ENCODE data around the gene GHR.
"Not testable (repeated sequence)": the region's sequence is repeated elsewhere in the genome, so short reads cannot be mapped to it uniquely, and the experiment has no call there.

The GHR gene

DNA sequence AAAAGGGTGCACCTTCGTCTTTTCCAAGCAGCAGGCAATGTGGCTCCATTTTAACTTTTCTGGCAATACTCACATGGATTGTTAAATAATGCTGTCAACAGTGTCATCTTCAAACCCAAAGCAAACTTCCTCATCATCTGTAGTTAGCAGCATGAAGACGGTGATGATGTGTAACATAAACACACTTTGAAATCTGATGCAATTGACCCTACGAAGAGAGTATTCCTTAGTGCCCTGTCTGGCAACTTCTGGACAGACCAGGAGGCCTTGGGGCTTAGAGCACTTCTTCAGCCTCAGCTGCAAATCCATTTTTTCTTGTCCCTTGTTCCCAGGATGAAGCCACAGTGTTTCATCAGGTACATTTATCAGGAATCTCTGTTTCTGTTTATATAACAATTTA lies 149.1 kb downstream of the GHR start:
- no peak for DNase-seq

- DNase-seq: no peak
Measured at GRCh38 chr5:42573386-42573785, 150.1 kb downstream of the GHR start.

GRCh38 chr5:42575914-42576313 lies 152.7 kb downstream of the GHR start:
- not testable (repeated sequence) for DNase-seq

DNA sequence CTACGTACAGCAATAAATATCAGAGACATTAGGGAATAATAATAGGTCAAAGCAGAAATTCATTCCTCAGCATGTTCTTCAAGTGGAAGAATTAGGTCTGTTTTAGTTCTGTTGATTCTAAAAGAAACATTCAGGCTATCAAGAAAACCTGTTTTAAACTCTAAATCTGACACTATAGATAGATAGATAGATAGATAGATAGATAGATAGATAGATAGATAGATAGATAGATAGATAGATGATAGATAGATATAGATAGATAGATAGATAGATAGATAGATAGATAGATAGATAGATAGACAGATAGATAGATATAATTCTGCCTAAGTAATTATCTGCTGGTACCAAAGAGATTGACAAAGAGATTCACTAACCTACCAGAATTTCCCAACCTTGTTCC lies 155.7 kb downstream of the GHR start:
- not testable (repeated sequence) for DNase-seq

- DNase-seq: no peak
Measured at GRCh38 chr5:42579320-42579719, 156.1 kb downstream of the GHR start.

DNA sequence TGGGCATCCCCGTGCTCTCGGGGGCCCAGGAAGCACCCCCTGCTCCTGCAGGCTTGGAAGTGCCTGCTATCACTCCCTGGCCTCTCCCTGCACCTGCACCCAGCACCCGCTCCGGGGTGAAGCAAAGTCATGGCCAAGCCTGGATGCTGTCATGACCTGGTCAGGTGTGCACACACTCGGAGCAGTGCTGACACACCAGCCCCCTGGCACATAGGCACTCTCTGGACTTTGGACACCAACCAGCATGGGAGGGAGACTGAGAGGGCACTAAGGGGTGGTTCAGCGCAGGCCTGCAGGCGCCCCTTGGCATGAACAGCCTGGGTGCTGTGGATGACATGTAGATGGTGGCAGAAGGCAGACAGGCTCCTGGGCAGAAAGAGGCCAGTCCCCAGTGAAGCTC lies 158.6 kb downstream of the GHR start:
- no peak for DNase-seq

GRCh38 chr5:42582723-42583122 lies 159.5 kb downstream of the GHR start:
- no peak for DNase-seq

GRCh38 chr5:42583322-42583721 lies 160.1 kb downstream of the GHR start:
- DNase-seq: peak; percentile 46

DNA sequence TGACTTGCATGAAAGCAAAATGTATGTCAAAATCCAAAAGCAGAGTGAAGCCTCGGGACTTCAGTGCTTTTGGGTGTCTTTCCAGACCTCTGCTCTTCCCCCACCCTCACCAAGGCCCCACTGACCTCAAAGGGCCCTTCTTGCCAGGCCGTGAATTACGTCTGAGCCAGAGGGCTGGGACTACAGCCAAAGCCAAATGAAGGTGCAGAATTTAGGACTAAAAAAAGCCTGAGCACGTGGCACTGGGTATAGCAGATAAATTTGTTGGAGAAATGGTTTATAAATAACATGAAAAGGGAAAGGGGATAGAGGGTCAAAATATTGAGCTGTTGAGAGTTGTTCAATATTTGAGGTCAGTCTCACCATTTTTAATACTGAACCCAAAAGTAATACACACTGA lies 163.4 kb downstream of the GHR start:
- DNase-seq: no peak

DNA sequence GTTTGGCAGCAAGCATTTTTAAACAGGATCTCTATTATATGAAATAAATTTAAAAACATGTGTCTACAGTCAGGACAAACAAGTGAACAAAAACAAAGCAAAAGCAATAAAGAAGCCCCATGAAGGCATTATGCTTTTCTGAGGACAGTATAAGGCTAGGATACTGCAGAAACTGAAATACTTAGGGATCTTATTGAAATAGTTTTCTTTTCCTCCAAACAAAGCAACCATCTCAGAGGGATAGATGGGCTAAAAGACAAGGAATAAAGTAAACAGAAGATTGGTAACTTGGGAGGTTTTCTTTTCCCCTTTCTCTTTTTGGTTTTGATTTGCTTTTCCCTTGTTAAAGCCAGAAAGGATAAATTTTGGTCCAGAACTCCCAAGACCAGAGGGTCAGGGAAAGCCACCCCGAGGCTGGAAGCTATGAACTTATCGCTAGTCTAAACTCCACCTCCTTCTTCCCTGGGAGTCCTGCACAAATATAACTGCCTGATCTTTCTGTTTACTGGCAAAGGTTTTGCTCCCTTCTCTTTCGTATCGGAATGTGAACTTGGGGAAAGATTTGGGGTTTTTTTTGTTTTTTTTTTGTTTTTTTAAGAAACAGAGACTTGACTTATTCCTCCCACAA lies 164.0 kb downstream of the GHR start:
- DNase-seq: no peak

GRCh38 chr5:42590566-42590965 lies 167.3 kb downstream of the GHR start:
- DNase-seq: no peak

GRCh38 chr5:42591015-42591414 lies 167.8 kb downstream of the GHR start:
- DNase-seq: no peak

DNA sequence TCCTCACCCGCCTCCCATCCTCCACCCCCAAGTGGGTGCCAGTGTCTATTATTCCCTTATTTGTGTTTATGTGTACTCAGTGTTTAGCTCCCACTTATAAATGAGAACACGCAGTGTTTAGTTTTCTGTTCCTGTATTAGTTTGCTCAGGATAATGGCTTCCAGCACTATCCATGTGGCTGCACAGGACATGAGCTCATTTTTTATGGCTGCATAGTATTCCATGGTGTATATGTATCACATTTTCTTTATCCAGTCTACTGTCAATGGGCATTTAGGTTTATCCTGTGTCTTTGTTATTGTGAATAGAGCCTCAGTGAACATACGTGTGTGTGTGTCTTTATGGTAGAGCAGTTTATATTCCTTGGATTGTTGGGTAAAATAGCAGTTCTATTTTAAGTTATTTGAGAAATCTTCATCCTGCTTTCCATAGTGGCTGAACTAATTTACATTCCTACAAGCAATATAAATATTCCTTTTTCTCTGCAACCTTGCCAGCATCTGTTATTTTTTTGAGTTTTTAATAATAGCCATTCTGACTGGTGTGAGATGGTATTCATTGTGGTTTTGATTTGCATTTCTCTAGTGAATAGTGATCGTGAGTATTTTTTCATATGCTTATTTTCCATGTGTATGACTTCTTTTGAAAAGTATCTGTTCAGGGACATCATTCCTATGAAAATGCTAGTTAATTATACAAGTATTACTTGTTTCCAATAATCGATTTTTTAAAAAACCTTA lies 169.3 kb downstream of the GHR start:
- no peak for DNase-seq

- DNase-seq: no peak
Measured at GRCh38 chr5:42593591-42593990, 170.4 kb downstream of the GHR start.

DNA sequence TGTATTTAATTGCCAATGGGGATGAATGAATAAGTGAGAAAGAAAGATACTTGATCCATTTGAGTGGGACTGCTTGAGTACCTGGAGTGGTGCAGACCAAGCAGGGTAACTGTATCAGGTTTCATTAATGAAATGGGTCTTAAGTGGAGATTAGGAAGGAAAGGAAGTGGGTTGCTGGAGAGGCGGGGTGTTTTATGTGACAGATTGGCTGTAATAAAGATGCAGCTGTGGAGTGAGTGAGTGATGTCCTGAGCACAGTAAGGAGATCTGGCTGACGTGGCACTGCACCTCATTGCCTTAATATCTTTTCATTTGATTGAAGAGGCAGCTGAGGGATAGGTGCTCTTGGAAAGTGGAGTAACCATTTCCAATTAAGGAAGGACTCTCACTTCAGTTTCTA lies 172.4 kb downstream of the GHR start:
- no peak for DNase-seq

GRCh38 chr5:42596817-42597216 lies 173.6 kb downstream of the GHR start:
- no peak for DNase-seq

DNA sequence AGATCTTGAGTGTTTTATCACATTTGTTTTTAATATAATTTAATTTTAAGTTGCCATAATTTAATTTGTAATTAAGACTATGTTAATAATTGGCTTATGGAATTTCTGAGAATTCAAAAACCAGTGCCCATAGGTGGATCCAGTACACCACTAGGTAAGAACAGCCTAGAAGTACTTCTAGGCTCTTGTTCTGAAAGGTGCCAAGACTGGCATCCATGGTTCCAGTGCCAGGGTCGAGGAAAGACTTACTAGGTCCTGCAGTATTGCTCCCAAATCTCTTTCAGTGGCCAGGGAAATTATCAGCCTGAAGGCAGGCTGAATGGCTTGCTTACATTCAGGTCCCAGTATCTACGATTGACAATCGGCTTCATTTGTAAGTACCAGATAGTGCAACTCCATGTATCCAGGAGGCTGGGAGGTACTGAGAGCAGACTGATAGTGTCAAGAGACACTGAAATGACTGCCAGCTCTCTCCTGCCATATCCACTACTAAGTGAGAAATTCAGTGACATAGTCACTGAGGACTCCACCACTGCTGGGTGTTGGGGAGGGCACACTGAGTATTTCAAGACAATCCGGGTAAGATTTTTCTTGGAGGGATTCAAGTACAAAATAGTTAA lies 174.2 kb downstream of the GHR start:
- no peak for DNase-seq

GRCh38 chr5:42598311-42598710 lies 175.1 kb downstream of the GHR start:
- DNase-seq: no peak

DNA sequence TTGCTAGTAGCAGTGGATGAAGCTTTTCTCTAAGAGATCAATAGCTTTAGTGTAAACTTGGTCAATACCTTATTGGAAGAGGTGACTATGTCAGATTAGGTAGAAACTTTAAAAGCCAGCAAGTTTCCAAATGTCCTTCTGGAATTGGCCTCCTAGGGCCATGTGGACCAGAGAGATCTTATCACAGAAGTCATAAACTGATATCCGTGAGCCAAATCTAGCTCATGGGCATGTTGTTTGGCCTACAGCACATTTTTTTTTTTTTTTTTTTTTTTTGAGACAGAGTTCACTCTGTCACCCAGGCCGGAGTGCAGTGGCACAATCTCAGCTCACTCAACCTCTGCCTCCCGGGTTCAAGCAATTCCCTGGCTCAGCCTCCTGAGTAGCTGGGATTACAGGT lies 175.9 kb downstream of the GHR start:
- no peak for DNase-seq

DNA sequence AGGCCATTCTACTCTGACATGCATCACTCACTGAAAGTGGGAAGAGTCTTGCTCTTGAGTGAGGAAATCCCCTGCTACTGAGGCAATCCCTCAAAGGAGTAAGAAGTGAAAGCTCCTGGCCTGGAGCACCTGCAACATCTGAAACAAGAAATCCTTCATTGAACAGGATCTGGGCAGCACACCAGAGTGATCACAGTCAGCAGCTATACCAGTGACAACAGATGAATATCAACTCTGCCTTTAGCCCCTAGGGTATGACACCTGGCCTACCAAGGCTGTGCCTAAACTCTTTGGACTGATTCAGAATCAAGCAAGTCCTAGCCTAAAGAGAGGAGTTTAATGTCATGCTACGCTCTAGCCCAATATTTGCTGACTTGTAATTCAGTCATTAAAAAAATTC lies 177.2 kb downstream of the GHR start:
- no peak for DNase-seq

GRCh38 chr5:42604171-42604711 lies 181.0 kb downstream of the GHR start:
- DNase-seq: no peak

GRCh38 chr5:42605490-42605889 lies 182.3 kb downstream of the GHR start:
- no peak for DNase-seq

DNA sequence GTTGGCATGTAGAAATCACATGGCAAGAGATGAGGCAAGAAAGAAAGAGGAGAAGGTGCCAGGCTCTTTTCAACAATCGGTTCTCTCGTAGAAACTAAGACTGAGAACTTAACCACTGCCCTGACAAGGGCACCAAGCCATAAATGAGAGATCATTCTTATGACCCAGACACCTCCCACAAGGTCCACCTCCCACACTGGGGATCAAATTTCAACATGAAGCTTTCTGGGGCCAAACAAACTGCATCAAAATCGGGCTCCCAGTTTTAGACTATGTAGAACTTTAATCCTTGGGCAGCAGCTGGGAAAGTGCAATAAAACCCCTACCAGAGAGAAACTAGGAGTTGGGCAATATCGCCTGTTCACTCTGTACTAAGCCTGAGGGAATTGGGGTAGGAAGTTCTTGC lies 183.2 kb downstream of the GHR start:
- DNase-seq: no peak

GRCh38 chr5:42611437-42611836 lies 188.2 kb downstream of the GHR start:
- no peak for DNase-seq
